GM18508 (cell line): ENCODE measurements around the gene DNAH10.

Experiments
- ATAC-seq: cut with Tn5 transposase; IDR thresholded peaks from one replicate; pipeline ENCODE4 v1.9.1; 2021; ENCODE audit warnings: moderate number of reproducible peaks; ENCODE audit not compliant: insufficient read depth, unreplicated experiment

The DNAH10 gene

DNA sequence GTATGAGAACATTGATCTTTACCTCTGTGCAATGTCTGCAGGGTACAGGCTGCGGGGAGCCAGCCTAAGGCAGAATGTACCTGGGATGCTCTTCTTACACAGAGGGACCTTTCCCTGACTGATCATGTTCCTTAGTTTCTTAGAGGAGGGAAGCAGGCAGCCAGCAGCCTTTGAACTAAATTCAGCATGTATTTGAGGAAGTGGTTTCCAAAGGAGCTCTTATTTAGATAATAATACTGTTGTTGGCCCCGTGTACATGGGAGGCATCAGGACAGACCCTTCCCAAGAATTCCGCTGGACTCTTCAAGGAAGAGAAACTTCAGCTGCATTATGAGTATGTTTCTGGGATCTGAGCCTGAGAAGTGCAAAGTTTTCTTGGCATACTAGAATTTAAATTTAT is 111.7 kb downstream of the DNAH10 start:
- ATAC-seq, result no peak

DNA sequence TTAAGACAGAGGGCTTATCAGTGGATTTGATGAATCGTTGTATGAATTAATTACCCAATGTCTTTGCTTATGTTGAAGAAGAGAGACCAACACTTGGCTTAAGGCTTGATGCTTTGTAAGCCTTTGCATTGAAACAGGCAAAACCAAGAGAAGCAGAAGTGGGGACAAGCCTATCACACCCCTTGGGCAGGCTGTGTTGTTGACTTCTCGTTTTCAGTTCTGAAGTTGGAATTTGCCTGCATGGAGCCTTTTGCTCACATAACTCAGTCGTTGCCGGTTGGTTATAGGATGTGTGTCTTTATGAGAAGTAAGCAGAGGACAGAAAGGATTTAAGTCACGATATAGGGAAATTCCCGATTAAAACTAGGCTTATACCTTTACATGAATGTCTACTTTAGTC is 115.9 kb downstream of the DNAH10 start:
- no peak for ATAC-seq

DNA sequence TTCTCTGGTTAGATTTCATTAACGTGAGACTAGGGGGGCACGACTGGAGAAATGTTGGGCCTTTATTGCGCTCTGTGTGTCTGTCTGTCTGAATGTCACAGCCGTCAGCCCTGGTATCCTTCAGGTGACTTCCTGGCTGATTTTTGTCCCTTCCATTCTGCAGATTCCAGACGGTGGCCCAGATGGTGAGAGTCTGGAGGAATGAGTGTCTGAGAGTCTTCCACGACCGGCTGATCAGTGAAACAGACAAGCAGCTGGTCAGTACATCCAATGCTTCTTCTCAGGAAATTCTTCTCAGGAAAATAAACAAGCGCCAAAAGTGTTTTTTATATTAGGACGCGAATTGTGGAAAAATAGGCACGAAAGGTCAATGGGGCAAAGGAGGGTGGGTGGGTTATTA is 117.0 kb downstream of the DNAH10 start:
- ATAC-seq, result no peak

DNA sequence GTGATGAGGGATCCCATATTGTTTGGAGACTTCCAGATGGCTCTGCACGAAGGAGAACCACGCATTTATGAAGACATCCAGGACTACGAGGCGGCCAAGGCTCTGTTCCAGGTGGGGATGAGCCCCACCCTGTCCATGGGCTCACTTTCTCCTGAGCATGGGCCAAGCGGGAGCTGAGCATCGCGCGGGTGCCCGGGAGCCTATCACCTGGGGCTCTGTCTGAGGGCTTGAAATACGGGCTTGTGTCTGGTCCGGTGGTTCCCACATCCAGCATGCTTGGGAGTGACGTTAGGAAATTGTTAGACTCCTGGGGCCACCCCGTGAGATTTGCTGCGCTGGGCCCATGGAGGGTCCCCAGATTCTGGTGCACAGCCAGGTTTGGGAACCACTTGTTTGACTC is 117.6 kb downstream of the DNAH10 start:
- no peak for ATAC-seq

DNA sequence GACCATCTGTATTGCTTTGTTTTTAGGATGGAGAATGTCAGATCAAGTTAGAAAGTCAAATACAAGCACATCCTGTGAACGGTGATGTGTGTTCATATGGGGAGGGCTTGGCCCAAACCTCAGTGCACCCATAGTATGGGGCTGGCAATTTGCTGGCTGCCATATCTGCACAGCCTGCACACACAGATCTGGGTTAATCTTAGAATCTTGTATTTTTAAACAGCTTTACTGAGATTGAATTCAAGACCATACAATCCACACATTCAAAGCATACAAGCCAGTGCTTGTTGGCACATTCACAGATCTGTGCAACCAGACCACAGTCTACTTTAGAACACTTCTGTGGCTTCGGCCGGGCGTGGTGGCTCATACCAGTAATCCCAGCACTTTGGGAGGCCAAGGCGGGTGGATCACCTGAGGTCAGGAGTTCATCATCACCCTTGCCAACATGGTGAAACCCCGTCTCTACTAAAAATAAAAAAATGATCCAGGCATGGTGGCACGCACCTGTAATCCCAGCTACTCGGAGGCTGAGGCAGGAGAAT is 120.1 kb downstream of the DNAH10 start:
- ATAC-seq, result no peak

DNA sequence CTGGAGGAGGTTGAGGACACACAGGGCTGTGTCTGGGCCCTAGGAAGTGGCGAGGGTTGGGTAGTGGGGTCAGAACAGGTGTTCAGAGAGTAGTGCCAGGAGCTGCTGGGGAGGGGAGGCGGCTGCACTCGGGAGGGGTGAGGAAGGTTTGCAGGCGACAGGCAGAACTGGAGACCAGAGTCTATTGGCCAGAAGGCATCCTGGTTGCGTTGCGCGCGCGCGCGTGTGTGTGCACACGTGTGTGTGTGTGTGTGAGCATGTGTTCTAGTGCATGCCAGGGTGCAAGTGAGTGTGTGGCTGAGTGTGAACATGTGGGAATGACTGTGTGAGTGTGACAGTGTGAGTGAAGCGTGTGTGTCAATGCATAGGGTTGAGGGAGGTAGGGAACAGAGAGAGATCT is 124.2 kb downstream of the DNAH10 start:
- no peak for ATAC-seq

DNA sequence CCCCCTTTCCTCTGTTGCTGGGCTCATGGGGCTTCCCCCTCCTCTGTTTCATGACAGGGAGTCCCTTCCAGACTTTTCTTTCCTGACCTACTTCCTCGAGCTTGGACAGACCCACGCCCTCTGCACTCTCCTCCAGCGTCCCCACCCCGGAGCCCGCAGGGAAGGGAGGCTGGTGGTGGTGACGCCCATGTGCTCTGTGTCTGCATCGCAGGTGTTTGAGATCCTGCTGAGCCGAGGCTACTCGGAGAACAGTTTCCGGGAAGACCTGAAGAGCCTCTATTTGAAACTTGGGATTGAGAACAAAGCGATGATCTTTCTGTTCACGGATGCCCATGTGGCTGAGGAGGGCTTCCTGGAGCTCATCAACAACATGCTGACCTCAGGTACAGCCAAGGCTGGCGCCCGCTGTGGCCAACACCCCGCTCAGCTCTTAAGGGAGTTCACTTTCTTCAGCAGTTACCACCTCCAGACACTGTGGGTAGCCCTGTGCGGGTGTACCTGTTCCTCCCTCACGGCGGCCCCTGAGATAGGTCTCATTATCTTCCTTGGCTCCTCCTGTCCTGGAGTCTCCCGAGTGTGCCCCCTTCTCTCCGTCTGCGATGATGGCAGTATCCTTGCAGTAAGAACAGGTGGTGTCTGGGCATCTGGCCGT is 125.0 kb downstream of the DNAH10 start:
- ATAC-seq, result no peak

DNA sequence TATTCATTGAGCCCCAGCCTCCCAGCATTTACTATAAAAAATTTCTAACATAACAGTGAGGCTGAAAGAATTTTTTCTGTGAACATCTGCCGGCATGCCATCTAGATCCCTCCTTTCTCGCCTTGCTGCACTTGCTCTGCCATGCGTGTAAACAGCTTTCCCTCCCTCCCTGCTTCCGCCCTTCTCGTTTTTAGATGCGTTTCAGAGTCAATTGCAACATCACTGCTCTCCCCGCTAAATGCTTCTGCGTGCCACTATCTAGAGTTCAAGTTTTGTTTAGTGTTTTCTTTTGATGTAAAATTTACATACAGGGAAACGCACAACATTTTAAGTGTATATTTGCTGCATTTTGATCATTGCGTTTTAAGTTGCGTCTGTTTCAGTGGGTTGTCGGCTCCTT is 126.9 kb downstream of the DNAH10 start:
- ATAC-seq, result no peak

DNA sequence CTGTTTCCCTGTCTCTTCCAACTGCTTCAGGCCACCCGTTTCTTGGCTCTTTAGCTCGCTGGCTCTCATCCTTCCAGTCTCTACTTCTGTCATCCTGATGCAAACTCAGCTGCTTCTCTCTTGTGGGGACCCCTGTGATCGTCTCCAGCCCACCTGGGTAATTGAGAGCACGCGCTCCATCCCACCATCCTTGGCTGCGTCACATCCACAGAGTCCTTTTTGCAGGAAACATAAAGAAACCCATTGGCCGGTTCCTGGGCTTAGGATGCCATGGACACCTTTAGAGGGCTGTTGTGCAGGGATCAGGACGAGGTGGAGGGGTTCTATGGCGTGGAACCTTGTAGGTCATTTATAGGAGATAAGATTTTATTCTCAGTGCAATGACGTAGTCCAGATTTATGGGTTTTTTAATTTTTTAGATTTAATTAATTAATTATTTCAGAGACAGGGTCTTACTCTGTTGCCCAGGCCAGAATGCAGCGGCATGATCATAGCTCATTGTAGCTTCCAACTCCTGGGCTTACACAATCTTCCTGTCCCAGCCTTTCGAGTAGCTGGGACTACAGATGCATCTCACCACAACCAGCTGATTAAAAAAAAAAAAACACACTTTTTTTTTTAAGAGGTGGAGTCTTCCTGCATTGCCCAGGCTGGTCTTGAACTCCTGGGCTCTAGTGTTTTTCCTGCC is 127.9 kb downstream of the DNAH10 start:
- no peak for ATAC-seq

DNA sequence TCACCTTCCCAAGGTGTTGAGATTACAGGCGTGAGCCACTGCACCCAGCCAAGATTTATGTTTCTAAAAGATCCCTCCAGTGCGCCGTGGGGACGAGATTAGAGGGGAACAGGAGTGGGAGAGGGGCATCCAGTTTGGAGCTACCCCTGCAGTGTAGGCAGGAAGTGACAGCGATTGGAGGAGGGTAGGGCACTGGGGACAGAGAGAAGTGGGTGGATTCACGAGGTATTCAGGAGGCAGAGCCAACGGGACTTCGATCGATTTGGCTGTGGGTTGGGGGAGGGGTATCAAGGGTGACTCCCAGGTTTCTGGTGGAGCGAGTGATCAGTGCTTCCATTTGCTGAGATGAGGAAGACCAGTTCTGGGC is 128.4 kb downstream of the DNAH10 start:
- no peak for ATAC-seq

DNA sequence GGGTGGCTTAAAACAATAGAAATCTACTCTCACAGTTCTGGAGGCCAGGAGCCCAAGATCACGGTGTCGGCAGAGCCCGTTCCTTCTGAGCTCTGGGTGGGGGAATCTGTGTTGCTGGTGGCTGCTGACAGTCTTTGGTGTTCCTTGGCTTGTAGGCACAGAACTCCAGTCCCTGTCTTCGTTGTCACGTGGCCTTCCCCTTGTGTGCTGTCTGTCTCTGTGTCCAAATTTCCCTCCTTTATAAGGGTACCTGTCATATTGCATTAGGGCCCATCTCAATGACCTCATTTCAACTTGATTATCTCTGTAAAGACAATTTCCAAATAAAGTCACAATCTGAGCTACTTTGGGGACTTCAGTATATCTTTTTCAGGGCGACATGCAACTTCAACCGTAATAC is 128.9 kb downstream of the DNAH10 start:
- no peak for ATAC-seq

DNA sequence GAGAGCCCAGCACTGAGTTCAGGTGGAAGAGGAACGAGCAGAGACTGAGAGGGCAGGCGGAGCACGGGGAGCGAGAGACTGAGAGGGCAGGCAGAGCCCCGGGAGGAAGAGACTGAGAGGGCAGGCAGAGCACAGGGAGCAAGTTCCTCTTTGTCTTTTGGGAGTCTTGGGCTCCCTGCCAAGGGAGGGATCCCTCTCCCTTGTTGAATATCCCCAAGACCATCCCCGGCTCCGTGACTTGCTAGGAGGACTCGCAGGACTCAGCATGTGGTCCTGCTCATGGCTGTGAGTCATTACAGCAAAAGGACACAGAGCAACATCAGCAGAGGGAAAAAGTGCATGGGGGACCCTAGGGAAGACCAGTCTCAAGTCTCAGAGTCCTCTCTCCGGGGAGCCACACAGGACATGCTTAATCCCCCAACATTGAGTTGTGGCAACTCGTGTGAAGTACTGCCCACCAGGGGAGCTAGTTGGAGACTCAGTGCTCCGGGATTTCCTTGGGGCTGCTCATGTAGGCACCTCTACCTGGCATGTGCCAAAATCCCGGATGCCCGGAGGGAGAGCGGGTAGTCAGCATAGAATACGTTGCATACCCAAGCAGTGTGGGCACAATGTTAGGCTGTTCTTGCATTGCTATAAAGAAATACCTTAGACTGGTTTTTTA is 129.5 kb downstream of the DNAH10 start:
- no peak for ATAC-seq

DNA sequence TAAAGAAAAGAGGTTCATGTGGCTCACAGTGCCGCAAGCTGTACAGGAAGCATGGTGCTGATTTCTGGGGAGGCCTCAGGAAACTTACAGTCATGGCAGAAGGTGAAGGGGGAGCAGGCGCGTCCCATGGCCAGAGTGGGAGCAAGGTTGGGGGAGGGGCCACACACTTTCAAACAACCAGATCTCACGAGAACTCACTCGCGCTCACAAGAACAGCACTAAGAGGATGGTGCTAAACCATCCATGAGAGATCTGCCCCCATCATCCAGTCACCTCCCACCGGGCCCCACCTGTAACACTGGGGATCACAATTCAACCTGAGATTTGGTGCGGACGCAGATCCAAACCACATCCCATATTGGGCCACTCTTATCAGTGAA is 130.1 kb downstream of the DNAH10 start:
- no peak for ATAC-seq

DNA sequence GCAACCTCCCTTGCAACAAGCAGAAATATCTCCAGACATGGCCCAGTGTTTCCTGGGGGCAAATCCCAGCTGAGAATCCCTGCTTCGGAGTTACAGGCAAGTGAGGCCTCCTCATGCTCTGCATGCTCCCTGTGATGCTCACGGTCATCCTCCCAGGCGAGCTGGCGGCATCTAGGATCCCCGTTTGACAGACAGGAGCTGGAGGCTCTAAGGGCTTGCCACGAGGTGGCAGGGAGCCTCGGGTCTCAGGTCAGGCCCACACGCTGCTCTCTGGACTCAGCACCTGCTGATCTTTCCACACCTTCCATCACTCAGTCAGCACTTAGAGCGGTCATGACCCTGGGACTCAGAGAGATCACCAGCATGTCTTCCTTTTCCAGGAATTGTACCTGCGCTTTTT is 130.8 kb downstream of the DNAH10 start:
- no peak for ATAC-seq

DNA sequence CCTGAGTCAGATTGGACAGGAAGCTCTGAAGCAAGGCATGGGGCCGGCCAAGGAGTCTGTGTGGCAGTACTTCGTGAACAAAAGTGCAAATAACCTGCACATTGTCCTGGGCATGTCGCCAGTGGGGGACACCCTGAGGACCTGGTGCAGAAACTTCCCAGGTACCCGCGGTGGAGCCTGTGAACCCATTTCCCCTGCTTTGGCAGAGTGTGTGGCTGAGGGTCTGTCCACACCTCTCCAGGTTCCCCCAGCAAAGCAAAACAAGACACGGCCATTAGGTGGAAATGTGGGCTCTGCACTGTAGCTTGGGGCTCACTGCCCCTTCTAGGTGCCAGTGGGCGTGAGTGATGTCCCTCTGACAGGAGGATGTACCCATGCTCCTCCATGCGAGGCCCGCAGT is 131.2 kb downstream of the DNAH10 start:
- no peak for ATAC-seq

DNA sequence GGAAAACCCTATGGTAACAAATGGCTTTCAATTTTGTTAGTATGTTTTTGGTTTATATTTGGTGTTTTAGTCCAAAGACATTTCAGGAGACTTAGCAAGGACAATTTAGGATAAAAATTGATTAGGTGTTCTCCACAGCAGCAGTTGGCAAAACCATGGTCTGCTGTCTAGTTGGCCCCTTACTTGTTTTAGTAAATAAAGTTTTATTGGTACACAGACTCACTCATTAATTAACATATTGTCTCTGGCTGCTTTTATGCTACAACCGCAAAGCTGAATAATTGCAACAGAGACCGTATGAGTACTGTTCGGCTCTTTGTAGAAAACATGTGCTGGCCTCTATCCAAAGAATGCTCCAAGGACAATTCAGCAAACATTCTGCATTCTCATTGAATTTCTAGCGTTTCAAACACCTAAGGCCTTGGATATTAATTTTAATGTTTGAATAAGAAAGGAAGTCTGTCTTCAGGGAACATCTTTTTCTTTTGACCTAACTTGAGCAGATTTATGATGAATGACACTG is 132.8 kb downstream of the DNAH10 start:
- no peak for ATAC-seq

DNA sequence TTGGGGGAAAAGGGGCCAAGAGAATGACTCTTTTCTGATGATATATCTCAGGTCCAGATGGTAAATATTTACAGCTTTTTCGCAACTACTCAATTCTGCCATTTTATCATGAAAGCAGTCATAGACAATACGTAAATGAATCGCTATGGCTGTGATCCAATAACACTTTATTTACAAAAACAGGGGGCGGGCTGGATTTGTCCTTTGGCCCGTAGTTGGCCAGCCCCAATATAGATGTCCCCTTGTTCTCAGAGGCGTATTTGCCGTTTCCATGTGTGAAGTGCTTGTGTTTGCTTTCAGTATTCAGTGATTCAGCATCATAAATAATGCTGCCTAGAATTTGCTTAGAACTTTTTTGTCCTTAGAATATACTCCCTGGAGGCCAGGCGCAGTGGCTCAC is 133.3 kb downstream of the DNAH10 start:
- ATAC-seq, result no peak

DNA sequence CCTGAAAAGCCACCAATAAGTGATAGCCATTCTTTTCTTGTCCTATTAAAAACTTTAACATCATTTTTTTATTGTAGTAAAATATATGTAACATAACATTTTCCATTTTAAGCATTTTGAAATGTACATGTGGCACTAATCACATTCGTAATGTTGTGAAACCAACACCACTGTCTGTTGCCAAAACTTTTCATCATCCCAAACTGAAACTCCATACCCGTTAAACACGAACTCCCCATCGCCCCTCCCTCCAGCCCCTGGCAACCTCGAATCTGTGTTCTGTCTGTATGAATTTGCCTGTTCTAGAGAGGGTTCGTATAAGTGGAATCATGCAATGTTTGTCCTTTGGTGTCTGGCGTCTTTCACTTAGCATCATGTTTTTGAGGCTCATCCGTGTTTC is 134.7 kb downstream of the DNAH10 start:
- no peak for ATAC-seq

DNA sequence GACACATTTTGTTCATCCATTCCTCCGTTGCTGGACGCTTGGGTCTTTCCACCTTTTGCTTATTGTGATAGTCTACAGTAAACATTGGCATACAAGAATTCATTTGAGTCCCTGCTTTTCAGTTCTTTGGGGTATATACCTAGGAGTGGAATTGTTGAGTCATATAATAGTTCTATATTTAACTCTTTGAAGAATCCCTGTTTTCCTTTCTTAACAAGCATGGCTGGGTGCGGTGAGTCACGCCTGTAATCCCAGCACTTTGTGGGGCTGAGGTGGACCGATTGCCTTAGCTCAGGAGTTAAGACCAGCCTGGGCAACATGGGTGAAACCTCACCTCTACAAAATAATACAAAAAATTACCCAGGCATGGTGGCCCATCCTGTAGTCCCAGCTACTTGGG is 135.1 kb downstream of the DNAH10 start:
- no peak for ATAC-seq

DNA sequence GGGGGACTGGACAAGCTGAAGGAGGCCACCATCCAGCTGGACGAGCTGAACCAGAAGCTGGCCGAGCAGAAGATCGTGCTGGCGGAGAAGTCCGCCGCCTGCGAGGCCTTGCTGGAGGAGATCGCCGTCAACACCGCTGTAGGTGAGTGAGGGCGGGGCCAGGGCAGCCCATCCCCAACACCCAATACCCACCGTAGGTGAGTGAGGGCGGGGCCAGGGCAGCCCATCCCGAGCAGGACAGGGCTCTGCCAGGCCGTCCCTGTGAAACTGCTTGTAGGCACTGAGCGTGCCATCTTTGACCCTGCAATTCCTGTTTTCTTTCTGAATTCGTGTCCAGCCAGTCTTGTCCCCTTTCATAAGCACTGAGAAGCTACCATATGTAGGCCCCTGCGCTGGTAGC is 136.6 kb downstream of the DNAH10 start:
- no peak for ATAC-seq

DNA sequence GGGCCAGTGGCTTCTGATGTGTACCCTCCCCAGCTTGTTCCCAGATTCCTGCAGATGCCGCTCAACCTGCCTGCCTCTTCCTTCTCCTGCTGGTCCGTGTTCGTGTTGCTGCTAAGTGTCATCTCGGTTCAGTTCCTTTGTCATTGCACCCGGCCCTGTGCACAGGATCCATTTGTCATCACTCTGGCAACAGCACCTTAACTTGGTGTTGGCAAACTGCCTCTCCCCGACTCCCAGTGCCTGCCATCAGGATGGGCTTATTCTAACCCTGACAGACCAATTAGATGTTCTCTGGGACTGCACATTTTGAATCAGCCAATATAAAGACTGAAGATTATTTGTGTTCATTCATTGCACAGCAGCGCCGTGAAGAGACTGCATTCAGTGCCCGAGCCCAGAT is 137.3 kb downstream of the DNAH10 start:
- no peak for ATAC-seq
